ENCODE data around the gene SLC52A1. TPM values are rescaled to one million over a fixed set of nuclear protein-coding genes. Genes with fewer than 3 reads are reported as not detected.
"Not testable (repeated sequence)": the region's sequence is repeated elsewhere in the genome, so short reads cannot be mapped to it uniquely, and the experiment has no call there.

SLC52A1 gene
- polyA plus RNA-seq, 3 donors, result 0.15 to 0.25 (median 0.19) TPM

DNA sequence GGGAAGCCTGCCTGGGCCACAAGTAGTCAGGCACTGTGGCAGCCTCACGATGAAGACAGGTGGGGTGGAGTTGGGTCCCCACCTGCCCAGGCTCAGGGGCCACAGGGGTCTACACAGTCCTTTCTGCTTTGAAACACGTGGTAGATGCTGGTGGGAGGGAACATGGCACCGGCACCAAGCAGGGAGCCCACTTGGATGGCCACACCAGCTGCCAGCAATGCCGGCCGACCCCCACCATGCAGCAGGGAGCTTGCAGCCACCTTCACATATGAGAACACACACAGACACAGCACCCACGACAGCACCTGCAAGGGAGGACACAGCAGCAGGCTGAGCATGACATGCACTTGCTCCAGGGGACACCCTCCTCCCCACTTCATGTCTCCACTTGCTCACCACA is 2.4 kb downstream of the SLC52A1 start:
- no peak for DNase-seq (ENCODE audit: low read depth in 3 of 3, low spot score in 2 of 3)

DNA sequence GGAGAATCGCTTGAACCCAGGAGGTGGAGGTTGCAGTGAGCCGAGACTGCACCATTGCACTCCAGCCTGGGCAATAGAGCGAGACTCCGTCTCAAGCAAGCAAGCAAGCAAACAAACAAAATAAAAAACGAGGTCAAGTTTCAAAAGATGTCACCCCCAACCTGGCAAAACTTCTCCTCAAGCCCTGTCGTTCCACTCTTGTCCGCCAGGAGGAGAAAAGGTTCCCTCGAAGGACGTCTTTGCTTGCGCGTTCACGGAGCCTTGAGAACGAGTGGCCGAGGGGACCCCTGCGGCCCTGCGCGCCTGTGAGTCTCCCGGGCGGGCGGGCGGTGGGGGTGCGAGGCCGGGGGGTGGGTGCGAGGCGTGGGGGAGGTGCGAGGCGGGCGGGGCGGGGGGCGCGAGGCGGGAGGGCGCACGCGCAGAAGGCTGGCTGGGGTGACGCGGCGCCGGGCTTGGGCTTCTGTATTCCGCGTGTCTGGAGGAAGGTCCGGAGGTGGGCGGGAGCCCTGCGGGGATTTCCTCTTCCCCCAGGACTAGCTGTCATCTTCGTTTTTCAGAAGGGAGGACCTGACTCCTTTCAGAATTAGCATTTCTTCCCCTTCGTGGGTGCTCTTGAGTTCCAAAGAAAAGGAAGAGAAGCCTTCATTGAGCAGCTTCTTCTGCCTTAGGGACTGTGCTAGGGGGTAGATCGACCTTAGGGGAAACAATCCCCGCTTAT is 3.7 kb downstream of the SLC52A1 start:
- peak; percentile 80 to 81 (median 81) for DNase-seq (ENCODE audit: low read depth in 3 of 3, low spot score in 2 of 3)

DNA sequence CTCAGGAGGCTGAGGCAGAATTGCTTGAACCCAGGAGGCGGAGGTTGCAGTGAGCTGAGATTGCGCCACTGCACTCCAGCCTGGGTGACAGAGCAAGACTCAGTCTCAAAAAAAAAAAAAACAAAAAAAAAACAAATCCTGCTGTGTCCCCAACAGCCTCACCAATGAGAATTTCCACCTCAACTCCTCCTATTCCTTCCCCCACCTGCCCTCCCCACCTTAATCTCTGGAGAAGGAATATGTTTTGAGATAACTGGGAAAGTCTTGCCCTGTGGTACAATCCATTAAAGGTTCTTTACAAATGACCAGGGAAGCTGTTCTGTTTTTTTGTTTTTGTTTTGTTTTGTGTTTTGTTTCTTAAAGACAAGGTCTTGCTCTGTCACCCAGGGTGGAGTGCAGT is 5.1 kb downstream of the SLC52A1 start:
- not testable (repeated sequence) for DNase-seq (ENCODE audit: low read depth in 3 of 3, low spot score in 2 of 3)

DNA sequence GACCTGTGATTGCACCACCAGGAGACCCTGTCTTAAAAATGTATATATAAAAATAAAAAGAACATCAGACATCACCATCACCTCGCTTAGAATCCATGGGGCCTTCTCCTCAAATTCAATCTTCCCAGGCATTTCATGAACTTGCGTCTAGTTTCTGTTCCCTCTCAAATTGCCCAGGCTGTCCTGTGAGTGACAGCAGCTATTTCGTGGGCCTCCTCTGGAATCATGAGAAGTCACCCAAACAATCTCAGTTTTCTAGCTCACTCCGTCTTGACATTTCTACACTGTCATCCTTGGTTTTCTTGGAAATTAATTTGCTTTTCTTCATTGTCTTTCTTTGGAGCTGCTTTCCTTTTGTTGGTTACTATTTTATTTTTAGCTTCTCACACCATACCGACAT is 7.3 kb downstream of the SLC52A1 start:
- DNase-seq (ENCODE audit: low read depth in 3 of 3, low spot score in 2 of 3), result no peak

DNA sequence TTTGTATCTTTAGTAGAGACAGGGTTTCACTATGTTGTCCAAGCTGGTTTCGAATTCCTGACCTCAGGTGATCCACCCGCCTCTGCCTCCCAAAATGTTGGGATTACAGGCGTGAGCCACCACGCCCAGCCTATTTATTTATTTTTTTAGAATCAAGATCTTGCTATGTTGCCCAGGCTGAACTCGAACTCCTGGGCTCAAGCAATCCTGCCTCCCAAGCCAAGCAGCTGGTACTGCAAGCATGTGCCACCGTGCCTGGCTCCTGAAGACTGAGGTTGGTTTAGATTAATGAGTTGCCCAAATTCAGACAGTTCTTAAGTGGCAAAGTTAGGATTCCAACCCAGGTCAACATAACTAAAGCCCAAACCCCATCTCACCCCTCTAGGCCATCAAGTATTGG is 7.9 kb downstream of the SLC52A1 start:
- DNase-seq (ENCODE audit: low read depth in 3 of 3, low spot score in 2 of 3), result no peak

DNA sequence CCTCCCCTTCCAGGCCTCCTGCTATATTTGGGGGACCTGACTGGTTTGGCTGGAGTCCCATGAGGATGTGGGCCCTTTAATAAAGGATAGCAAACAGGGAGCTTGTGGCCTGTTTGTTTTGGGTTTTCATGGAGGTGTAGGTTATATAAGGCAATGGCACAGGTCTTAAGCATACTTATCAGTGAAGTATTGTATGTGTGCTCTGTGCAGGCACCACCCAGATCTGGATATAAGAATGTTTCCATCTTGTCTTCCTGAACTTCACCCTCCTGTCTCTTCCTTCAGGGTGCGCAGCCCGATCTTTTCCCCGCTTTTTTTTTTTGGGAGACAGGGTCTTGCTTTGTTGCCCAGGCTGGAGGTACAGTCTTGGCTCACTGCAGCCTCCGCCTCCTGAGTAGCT is 10.6 kb downstream of the SLC52A1 start:
- no peak for DNase-seq (ENCODE audit: low read depth in 3 of 3, low spot score in 2 of 3)

DNA sequence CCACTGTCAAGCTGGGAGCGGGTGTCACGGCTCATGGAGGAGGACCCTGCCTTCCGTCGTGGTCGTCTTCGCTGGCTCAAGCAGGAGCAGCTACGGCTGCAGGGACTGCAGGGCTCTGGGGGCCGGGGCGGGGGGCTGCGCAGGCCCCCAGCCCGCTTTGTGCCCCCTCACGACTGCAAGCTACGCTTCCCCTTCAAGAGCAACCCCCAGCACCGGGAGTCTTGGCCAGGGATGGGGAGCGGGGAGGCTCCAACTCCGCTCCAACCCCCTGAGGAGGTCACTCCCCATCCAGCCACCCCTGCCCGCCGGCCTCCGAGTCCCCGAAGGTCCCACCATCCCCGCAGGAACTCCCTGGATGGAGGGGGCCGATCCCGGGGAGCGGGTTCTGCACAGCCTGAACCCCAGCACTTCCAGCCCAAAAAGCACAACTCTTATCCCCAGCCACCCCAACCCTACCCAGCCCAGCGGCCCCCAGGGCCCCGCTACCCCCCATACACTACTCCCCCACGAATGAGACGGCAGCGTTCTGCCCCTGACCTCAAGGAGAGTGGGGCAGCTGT is 11.6 kb downstream of the SLC52A1 start:
- DNase-seq (ENCODE audit: low read depth in 3 of 3, low spot score in 2 of 3), result no peak

DNA sequence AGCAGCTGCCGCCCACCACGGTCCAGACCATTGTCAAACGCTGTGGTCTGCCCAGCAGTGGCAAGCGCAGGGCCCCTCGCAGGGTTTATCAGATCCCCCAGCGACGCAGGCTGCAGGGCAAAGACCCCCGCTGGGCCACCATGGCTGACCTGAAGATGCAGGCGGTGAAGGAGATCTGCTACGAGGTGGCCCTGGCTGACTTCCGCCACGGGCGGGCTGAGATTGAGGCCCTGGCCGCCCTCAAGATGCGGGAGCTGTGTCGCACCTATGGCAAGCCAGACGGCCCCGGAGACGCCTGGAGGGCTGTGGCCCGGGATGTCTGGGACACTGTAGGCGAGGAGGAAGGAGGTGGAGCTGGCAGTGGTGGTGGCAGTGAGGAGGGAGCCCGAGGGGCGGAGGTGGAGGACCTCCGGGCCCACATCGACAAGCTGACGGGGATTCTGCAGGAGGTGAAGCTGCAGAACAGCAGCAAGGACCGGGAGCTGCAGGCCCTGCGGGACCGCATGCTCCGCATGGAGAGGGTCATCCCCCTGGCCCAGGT is 13.0 kb downstream of the SLC52A1 start:
- no peak for DNase-seq (ENCODE audit: low read depth in 3 of 3, low spot score in 2 of 3)

DNA sequence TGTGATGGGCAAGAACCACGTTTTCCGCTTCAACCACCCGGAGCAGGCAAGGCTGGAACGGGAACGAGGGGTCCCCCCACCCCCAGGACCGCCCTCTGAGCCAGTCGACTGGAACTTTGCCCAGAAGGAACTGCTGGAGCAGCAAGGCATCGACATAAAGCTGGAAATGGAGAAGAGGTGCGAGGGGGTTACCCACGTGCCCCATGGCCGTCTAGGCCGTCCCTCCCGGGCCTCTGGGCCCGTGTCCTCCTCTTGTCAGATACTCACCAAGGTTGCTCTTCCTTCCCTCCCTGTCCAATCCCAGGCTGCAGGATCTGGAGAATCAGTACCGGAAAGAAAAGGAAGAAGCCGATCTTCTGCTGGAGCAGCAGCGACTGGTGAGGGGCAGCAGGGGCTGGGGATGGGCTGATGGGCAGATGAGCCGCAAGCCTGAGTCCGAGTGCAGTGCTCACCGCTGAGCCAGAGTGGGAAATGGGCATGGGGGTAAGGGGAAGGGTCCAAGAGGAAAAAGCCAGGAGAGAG is 14.7 kb downstream of the SLC52A1 start:
- DNase-seq (ENCODE audit: low read depth in 3 of 3, low spot score in 2 of 3), result no peak

DNA sequence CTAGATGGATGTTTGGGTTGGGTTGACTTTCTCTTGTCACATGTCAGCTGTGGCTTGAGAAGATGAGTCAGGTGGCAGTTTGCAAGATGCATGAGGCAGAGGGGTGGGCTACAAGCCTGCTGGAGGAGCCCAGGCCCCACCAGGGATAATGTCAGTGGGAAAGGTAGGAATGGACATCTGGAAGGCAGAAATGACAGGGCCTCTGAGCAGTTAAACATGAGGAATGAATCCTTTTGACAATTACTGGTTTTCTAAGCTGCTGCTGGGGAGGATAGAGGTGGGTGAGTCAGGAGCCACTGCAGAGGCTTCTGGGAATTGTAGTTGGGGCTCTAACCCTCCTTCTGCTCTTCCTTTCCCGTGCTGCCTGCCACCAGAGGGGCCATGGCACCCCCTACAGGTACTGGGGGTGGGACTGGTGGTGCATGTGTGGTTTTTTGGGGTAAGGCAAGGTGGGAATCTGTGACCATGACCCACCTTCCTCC is 15.7 kb downstream of the SLC52A1 start:
- DNase-seq (ENCODE audit: low read depth in 3 of 3, low spot score in 2 of 3), result no peak

DNA sequence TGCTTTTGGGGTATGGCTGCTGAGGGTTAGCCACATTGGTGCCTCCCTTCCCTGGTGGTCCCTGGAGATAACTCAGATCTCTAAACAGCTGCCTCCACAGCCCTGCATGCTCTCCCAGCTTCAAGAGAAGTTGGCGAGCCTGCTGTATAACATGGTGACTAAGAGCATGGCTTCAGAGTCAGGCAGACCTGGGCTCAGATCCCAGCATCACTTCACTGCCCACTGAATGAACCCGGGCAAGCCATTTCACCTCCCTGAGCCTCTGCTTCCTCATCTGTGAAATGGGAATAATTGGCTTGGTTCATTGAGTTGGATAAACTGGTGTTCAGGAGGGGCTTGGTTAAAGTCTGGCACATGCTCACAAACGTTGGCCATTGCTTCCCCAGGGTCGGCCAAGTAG is 20.9 kb downstream of the SLC52A1 start:
- no peak for DNase-seq (ENCODE audit: low read depth in 3 of 3, low spot score in 2 of 3)

DNA sequence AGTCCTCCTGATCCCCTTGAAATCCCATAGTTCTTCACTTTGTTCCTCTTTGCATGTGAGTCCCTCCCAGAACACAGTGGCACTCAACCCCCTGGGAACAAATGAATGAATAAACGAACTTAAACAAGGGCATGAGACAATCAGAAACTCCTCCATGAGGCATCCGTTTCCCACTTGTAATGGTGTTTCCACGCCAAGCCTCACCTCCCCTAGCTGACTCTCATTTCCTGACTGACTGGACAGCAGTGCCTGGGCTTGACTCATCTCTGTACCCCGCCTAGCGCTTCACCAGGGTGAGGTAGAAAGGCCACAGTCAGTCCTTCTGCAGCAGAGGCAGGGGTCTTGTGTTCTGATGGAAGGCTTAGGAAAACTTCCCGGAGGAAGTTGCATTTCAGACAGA is 23.3 kb downstream of the SLC52A1 start:
- no peak for DNase-seq (ENCODE audit: low read depth in 3 of 3, low spot score in 2 of 3)

DNA sequence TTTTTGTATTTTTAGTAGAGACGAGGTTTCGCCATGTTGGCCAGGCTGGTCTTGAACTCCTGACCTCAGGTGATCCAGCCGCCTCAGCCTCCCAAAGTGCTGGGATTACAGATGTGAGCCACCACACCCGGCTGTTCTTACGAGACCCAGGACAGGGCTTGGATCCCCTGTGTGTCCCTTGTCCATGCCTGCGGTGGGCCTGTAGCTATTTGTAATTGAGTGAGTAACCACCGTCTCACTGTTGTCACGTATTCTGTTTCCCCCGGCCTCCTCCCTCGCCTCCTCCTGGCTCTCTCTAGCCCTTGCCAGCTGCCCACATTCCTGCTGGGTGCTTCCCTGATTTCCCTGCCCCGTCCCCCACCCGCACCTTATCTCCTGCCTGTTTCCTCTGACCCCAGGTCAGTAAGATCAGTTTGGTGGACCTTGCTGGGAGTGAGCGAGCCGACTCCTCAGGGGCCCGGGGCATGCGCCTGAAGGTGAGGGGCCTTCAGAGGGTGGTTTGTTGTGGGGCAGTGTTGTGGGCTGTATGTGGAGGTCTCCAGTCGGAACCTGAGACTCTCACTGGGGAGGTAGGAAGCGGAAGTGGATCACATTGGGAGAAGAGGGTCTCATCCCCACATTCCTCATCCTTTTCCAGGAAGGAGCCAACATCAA is 31.9 kb downstream of the SLC52A1 start:
- DNase-seq (ENCODE audit: low read depth in 3 of 3, low spot score in 2 of 3), result no peak

DNA sequence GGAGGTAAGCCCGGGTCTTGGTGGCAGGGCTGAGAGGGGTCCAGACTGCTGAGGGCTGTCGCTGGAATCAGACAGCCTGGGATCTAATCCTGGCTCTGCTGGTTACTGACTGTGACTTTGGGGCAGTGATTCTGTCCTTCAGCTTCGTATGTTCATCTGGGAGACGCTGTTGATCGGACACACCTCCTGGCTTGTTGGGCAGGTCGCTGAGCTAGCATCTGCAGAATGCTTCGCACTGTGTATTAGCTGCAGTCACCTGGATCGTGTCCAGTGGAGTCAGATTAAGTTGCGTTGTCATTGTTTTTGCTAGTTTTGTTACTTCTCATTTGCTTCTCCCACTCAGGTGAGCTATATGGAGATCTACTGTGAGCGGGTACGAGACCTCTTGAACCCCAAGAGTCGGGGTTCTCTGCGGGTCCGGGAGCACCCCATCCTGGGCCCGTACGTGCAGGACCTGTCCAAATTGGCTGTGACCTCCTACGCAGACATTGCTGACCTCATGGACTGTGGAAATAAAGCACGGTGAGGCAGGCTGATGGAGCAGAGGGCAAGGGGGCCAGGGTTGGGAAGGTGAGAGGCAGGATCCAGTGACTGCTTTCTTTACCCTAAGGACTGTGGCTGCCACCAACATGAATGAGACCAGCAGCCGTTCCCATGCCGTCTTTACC is 33.0 kb downstream of the SLC52A1 start:
- DNase-seq (ENCODE audit: low read depth in 3 of 3, low spot score in 2 of 3), result no peak

DNA sequence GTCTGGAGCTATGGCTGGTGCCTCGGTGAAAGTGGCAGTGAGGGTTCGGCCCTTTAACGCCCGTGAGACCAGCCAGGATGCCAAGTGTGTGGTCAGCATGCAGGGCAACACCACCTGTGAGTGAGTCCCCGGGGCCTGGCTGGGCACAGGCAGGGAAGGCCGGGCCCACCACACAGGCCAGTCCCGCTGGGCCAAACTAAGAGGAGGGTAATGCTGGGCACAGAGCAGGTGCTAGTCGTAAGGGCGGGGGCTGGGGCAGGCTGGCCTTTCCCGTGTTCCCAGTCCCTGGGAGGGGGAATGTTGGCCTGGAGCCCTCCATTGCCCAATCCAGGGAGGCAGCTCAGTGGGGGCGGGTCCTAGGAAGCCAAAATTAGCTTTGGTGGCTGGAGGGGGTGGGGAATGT is 35.0 kb downstream of the SLC52A1 start:
- DNase-seq (ENCODE audit: low read depth in 3 of 3, low spot score in 2 of 3), result no peak

DNA sequence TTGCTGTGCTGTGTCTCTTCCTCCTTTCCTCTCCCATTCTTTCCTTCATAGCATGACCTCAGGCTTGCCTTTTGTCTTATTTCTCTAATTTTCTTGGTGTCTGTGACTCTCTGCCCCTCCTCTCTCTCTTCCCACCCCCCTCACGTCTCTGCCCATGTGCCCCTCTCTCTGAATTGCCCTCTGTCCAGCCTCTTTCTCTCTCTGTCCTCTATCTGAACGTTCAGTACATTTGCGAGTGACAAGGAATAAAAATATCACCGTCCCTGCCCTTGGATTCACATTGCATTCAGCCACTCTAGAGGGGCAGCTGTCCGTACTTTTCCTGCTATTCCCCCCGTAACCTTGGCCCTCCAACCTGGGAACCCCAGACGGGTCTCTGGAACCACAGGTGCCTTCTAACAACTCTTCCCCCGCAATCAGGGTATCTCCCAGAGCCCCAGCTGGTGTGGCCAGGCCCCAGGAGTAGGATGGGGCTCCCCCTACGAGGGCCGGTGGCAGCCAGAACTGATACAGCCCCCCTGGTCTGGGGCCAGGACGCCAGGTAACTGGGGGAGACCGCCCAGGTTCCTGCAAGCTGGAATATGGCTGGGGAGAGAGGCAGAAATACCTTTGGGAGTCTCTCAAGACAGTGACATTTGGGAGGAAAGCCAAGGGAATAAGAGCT is 35.7 kb downstream of the SLC52A1 start:
- no peak for DNase-seq (ENCODE audit: low read depth in 3 of 3, low spot score in 2 of 3)

DNA sequence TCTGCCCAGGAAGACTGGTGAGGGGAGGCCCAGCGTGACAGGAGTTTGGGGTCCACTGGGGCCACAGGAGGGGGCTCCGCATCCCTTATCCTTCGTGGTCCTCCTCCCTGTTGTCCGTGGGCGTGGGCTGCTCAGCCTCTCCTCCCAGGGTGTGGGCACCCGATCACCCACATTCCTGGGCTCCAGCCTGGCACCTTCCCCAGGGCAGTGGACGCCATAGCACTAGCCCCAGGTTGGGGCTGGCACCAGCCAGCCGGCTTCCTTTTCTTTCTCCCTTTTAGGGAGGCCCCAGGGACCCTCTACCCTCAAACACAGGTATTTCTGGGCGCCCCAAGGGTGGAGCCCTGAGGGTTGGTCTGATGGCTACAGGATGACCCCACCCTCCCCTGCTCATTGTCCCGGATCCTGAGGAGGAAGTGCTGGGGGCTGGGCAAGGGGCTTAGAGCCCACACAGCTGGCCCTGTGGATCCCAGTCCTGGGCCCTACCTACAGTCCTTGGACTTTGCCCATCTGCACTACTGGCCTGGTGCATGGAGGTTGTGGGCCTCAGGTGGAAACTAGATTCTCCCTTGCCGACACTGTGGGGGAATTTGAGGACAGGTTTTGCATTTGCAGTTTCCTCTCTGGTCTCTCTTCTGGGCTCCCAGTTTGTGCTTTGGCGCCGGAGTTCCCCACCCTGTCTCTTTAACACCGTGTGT is 36.3 kb downstream of the SLC52A1 start:
- DNase-seq (ENCODE audit: low read depth in 3 of 3, low spot score in 2 of 3), result no peak

DNA sequence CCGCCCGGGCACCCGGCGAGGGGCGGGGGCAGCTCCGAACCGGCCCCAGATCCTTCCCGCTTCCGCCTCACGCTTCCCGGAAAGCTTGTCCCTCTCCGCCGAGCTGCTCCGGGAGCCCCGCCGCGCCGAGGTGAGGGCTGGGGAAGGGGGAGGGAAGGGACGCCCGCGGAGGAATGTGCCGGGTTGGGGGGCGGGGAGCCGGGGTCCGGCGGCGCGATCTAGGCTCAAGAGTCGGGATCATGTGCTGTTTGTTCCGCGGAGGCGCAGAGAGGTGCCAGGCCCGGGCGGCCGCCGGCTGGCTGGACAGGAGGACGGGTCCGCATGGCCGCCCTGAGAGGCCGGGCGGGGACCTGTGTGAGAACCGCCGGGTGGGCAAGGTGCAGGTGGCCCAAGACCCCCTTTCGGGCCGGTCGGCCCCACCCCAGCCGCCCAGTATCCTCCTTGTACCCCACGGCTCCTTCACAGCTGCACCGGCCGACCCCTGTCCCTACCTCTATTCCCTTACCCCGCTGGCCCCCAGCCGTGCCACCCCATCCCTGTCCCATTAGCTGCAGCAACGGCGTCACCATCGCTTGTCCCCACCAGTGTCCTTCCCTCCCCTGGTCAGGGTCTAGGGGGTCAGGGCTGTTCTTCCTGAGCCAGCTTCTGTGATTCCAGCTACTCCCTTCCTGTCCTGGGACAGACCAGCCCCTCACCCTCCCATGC is 37.0 kb downstream of the SLC52A1 start:
- DNase-seq (ENCODE audit: low read depth in 3 of 3, low spot score in 2 of 3), result no peak

DNA sequence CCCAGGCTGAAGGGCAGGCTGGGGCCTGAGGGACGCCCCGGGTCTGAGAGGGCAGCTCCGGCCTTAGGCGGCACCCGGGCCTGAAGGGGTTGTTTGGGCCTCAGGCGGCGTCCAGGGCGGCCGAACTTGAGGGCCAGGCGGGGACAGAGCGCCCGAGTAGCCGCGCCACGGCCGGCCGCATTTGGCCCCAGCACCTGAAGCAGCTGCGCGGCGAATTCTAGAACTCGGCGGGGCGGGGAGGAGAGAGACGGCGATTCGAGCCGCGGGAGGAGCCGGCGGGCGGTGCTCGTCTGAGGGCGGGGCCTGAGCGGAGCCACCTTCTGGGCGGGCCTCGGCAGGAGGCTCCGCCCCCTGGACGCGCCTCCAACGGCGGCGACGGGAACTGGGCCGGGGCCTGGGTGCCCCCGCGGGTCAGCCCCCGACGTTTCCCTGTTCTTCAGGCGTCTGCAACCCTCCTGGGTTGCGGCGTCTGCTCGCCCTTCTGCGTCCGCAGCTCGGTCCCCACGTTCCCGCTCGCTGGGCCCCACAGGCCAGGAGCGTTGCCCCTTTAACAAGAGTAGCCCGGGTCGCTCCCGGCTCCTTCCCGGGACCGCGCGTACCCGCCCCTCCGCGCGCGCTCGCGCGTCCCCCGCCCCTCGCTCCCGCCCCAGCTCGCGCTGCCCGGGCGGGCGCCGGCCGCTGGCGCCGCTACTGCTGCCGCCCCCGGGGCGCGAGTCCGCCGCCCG is 37.8 kb downstream of the SLC52A1 start, which contains the start of the genes INCA1 and KIF1C:
INCA1 (minus strand) TSS at position 221 of the 725 bp plus-strand sequence. CDS start 3,085 bp downstream, outside the sequence.
KIF1C (plus strand) TSS at position 649 of the 725 bp plus-strand sequence. CDS start 2,297 bp downstream, outside the sequence.
- DNase-seq (ENCODE audit: low read depth in 3 of 3, low spot score in 2 of 3), result peak; percentile 76 to 81 (median 80)

Measured in right renal cortex interstitium (tissue), 3 donors.